Activated gamma-delta T cell treated with Interleukin-2 at 50 U/mL for 16 hours (primary cell): ENCODE results near the gene IGF2R.
"Not testable (repeated sequence)": the region's sequence is repeated elsewhere in the genome, so short reads cannot be mapped to it uniquely, and the experiment has no call there.

Experiments used
- DNase-seq: peaks from one replicate; pipeline ENCODE4 v3.0.0-alpha.2; 2020

Gene IGF2R

DNA sequence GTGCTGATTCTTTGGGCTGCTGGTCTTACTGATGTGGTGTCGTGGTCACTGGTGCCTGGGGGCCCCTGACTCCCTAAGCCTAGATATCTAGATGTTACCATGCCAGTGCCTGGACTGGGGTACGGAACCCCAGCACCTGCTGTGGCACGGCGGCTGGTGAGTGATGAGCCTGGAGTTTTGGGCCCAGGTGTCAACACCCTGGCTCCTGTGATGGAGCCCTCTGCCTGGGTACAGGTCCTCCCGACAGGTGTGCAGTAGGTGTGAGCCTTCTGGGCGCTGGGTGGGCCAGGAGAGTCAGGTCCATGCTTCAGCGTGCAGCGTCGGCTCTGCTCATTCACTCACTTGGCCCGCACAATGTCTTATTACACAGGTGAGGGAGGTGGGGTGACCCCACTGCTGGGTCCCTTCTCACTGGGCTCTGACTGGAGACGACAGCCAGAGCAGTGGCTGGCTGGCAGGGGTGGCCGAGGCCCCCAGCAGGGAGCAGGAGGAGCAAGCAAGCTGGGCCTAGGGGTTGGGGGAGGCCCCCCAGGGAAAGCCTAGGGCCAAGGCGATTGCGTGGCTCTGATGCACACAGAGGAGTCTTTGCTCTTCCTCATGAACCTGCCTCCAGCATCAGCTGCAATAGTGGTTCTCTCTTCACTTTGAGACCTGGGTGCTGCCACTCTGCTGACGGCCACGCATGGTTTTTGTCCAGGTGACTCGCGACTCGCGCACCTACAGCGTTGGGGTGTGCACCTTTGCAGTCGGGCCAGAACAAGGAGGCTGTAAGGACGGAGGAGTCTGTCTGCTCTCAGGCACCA lies 110.2 kb downstream of the IGF2R start:
- DNase-seq = no peak

DNA sequence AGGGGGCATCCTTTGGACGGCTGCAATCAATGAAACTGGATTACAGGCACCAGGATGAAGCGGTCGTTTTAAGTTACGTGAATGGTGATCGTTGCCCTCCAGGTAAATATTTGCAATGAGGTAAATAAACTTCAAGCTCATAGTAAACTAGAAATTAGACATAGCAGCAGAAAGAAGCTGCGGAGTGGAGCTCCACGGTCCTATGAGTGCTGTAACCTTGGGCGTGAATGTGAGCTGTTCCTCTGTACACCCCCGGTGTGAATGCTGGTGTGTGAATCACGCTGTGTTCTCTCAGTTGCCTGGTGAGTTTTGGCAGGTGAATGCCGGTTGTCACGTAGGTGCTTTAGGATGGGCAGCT lies 110.8 kb downstream of the IGF2R start:
- DNase-seq = no peak

DNA sequence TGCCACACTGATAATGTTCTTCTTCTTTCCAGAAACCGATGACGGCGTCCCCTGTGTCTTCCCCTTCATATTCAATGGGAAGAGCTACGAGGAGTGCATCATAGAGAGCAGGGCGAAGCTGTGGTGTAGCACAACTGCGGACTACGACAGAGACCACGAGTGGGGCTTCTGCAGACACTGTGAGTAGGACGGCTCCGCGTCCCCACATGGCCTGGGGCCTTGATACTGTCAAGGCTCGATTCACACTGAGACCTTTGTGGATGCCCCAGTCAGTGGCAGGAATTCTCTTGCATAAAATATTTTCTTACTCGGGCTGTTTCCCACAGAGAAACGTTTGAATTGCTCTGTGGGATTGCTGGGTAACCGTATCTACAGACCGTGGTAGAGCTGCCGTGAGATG lies 111.2 kb downstream of the IGF2R start:
- DNase-seq = no peak

DNA sequence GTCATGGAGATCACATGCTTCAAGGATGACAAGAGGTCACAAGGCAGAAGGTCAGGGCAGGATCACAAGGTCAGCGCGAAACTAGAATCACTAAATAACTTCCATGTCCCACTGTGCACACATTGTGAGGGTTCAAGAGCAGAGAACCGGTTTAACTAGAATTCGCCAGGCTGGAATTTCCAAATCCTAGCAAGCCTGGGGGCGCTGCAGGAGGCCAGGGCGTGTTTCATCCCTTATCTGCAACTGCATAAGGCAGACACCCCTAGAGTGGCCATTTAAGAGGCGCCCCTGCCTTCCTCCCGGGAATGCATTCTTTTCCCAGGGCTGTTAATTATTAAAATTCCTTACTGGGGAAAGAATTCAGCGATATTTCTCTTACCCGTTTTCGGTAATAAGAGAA lies 112.5 kb downstream of the IGF2R start:
- DNase-seq = no peak

DNA sequence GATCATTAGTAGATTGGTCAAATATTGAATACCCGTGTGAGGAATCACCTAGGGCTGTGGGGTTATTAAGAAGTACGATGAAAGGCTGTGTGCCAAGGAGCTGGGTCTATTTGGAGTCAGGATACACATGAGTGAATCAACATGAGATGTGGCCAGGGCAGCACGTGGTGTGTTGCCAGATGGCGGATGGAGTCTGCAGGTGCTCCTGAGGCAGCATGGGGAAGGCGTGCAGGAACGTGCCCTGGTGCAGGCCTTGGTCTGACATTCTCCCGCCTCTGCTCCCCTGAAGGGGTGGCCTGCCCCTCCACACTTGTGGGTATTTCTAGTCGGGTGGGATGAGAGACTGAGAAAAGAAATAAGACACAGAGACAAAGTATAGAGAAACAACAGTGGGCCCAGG lies 113.7 kb downstream of the IGF2R start:
- no peak for DNase-seq

DNA sequence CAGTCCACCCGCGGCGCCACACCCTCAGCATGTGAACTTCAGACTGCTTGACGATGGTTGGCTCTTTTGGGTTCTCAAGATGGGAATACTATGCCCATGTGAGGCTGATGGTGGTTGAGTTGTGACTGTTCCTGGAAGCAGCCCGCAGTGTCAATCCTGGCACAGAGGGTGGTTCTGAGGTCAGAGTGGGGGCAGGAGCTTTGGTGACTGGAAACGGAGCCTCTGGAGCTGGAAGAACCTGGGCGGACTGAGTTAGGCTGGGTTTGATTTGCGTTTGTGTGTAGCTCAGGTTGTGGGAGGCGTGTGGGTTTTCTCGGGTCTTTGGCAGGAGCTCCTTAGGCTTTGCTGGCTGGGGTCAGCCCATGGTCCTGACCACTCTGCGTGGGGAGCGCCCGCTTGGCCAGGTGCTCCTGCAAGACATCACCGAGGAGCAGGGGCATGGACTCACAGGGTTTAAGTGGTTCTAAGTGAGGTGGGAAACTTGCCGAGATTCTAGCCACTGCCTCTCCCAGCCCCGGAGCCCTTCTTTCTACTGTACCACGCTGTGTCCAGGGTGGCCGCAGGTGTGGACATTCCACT lies 115.4 kb downstream of the IGF2R start:
- no peak for DNase-seq

DNA sequence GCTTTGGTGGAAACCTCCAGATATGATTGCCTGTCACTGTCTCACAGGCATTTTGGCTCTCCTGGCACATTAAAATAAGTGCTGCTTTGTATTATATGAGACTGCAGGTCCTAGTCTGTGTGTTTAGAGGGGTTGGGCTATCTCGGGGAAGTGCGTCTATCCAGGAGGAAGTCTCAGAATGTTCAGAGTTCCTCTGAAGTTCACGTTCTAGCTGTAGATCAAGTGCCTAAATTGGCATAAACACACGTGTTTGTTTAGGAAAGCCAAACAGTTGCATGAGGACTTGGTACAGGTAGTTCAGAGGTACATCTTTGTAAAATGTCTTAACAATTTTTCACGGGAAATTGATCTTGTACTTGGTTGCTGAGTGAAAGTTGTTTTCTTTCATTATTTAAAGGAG lies 116.3 kb downstream of the IGF2R start:
- DNase-seq = no peak

DNA sequence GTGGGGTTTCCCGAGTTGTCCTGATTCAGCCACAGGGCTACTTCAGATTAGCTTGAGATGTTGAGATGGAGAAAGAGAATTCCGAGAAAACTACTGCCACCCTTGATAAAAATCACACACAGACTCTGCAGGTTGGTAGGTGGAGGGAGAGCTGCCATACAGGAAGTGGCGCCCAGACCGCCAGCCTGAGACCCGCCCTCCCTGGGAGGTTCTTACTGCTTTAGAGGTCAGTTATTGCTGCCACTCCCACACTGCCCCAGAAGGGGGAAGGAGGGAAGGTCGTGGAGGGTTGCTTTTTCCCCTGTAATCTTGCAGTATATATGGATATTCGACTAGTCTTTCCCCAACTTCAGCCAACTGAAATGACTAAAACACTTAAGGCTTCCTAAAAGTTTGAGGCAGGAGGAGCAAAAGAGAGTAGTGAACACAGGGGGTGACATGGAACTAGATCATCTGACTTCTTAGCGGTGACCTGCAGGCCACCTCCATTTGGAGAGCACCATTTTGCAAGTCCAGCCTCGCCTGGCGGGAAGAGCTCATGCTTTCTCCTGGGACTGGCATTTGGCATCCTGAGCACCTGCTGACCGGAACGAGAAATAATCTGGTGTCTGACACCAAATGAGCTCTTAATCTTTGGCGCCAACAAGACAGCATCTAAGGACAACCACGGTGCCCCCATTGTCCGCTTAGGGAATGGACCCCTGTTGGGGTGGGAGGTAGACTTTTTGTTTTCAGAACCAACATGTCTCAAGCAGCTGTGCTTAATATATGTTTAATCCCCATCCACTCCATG lies 117.0 kb downstream of the IGF2R start:
- no peak for DNase-seq

DNA sequence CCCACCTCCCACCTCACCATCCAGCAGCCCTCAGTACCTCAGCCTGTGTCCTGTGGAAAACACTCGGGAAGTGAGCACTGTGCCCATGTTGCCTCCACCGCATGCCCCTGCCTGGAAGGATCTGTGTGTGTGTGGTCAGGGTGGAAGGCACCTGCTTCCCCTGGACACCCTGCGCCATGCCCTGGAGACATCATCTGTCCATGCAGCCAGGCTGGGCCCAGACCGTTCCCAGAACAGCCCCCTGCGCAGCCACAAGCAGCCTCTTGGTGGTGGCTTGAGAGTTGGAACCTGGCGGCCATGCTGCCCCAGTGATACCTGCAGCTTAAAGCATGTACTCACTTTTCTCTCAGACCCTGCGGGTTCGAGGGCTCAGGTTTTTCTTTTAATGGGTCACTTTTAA lies 117.9 kb downstream of the IGF2R start:
- DNase-seq = no peak

DNA sequence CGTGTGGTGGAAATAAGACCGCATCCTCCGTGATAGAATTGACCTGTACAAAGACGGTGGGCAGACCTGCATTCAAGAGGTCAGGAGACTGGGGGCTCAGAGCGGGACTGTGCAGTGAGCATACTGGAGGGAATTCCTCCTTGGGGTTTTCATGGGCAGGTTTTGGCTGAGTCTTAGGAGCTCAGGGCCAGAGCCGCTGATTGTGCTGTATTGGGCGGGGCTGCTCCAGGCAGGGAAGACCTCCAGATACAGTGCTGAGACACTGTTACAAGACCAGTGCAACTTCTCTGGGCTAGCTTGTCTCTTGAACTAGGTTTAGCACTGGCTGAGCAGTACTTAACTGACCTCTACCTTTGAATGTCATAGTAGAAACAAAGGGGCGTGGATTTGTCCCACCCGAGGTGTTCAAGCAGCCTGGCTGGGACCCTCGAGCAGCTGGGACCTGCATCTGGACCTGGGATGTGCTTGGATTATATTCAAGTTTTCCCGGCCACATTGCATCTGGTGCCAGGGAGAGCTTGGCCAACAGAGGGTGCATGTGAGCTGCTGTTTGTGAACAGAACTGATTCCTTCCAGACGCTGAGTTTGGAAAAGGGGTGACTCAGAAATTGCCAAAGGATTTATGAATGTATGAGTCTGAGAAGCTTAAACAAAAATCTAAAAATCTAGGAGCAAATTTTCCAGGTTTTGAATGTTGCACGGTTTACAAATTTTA lies 119.3 kb downstream of the IGF2R start:
- no peak for DNase-seq

DNA sequence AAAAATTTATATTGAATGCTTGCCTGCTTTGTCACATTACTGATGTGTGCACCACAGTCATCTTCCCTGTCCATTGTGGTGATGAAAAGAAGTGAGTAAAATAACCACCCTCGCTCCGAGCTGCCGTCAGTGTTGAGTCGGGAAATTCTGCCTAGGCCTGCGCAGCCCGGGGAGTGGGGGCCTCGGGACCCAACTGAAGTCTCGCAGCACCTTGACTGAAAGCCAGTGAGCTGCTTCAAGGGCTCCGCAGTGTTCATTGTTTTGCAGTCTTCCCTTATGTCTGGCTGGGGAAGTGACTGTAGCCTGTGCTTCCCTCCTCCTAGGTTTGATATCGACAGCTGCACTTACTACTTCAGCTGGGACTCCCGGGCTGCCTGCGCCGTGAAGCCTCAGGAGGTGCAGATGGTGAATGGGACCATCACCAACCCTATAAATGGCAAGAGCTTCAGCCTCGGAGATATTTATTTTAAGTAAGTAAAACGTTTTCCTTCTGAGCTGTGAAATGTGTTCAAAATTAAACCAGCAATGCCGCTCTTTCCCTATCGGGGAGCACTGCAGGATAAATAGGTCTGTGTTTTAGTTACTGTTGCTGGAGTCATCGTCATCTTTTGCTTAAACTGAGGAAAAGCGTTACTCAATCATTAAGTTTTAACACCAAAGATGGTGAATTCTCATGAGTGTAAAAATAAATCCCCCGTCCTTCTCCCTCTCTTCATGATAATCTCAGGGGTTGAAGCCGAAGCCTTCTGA lies 120.1 kb downstream of the IGF2R start:
- DNase-seq = no peak

DNA sequence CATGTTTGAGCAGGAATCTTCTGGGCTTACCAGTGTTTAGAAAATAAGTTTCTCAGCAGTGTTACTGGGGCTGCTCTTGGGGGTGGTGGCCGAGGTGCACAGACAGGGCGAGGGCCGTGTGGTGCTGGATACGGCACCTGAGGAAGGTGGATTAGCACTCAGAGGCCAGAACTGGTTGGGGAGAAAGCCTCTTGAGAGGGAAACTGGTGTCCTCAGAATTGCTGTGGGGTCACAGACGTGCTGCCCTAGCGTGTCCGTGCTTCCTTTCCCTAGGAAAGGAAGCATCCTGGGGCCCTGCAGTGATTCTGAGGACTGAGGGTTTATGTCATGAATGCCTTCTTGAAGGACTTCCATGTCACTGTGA lies 120.6 kb downstream of the IGF2R start:
- no peak for DNase-seq

DNA sequence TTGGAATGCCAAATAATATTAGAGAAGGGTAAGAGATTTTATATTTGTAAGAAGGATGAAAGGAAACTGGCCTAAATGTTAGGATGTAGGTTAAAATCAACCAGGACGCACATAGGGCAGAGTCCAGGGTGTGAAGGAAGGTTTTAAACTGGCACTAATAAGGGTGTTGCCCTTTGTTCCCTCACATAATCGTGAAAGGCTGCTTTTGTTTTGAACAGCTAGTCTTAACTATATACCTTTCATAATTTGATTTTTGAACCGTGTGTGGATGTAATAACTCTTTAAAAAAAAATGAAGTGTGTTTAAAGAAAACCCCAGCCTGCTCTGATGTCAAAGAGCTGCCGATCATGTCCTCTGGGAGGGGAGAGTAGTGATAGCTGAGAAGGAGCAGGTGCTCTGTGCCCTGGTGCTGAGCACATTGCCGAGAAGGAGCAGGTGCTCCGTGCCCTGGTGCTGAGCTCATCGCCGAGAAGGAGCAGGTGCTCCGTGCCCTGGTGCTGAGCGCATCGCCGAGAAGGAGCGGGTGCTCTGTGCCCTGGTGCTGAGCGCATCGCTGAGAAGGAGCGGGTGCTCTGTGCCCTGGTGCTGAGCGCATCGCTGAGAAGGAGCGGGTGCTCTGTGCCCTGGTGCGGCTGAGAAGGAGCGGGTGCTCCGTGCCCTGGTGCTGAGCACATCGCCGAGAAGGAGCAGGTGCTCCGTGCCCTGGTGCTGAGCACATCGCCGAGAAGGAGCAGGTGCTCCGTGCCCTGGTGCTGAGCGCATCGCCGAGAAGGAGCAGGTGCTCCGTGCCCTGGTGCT lies 121.8 kb downstream of the IGF2R start:
- not testable (repeated sequence) for DNase-seq

DNA sequence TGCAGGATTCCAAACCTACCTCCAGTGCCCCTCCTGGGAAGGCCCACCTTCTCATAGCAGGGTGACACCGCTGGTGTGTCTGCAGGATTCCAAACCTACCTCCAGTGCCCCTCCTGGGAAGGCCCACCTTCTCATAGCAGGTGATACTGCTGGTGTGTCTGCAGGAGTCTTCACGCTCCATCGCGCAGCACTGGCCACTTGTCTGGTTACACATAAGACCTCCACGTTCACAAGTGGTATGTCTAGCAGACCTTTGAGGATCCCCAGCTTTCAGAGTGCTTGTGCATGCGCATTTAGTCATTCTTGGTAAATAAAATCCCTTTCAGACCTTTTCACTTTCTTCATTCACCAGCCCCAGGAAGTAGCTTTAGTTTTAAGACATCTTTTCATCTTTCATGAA lies 123.3 kb downstream of the IGF2R start:
- not testable (repeated sequence) for DNase-seq

DNA sequence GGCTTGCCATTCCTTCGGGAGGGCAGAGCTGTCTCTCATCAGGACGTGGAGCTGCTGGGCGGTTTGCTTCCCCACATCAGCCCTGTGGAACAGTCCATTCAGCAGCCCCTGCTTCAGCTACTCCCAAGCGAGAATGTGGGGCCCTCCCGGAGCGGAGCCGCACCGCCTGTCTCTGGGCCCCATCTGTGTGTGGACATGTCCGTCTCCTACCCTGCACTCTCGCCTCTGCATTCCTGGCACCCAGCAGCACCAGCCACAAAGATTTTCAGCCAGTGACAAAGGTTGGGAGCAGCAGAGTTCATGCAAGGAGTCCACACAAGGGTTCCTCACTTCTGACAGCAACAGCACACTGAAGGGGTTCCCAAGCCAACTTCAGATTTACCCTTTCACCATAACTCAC lies 123.7 kb downstream of the IGF2R start:
- DNase-seq = no peak

DNA sequence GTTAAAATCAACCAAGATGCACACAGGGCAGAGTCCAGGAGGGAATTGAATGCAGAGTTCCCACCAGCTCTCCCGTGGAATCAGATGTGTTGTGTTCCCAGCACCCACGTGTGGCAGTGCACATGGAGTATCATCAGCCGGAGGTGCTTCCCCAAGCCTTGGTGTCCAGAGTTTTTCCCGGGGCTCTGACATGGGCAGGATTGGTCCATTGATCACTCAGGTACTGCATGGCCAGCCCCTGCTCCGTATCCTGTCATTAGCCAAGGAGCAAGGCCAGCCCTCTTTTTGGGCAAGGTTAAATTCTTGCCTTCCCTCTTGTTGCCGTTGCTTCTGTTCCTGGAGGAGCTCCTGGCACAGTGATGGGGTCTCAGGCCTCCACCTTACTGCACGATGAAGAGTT lies 124.2 kb downstream of the IGF2R start:
- DNase-seq = no peak

DNA sequence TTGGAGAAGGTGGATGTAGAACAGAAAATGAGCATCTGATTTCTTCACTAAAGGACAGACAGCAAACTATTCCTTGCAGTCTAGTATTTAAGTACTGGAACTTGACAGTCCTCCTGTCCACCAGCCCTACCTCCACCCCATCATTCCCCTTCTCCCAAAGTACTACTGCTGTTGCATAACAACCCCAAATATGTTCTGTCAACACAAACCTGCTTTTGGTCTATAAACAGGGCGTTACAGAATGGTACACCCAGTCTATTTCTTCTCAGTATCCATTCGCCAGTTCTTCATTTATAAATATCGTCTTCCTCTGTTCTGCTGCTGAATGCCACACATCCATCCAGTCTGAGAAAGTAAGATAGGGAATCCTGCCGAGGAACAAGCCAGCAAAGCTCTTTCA lies 125.1 kb downstream of the IGF2R start:
- no peak for DNase-seq

DNA sequence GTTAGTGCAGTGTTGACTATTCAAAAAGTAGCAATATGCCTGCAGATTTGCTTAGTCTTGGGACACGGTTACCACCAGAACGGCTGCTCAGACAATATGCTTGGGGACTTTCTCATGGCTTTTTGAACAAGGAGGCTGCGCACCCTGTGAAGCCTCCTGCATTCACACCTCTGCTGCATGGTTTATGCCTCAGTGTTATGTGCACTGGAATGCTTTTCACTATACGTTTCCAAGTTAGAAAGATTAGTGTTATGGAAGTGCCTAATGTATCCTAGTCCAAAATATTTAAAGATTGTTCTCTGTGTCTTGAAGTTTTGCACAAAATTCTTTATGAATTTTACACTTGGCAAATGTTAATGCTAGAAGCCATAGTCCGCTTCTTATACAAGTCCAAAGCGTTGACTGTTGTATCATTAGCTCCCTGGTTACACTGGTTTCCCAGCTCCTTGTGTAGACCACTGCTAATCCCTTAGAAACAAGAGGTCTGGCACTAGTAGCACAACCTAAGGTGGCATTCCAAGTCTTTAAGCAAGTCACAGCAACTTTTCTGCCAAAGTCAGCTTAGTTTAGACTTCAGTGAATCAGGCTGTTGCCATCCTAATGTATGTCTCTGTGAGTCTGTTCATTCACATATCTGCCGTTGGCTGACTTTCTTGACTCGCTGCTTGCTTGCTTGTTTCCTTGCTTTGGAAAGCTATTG lies 126.4 kb downstream of the IGF2R start:
- DNase-seq = no peak

DNA sequence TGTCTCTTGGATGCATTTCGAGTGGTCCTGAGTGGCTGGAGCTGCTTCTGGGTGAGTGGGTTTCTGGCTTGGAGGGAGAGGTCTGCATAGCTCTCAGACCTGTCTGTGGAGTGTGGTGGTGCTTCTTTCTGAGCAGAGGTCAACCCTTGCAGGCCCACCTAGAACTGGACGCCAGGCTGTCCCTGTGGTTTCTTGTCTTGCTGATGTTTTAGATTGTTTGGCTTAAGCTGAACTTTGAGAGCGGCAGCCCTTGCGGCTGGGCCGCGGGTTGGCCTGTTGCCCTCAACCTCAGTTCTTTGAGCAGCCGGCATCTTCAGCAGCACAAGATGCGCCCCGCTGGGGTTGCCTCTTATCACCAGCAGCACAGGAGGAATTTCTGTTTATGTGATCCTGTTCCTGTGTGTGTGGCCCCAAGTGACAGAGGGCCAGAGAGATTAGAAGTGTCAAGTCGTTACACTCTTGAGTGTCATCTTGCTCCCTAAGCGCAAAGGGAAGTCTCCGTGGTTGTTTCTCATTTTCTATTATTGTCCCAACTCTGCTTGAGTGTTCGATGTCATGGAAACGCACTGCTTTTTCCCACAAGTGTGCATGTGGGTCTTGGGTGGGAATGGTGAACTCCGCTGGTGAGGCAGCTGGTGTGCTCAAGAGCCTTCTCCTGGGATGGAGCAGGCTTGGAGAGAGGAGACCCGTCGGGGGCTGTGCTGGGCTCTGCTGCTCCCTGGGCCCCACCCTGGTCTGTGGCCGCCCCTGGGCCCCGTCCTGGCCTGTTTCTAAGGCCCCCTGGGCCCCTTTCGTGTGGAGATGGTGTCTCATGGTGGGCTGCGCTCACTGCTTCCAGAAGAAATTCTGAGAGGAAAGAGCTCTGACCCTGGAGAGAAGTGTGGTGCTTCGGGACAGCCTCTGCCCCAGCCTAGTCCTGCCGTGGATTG lies 132.7 kb downstream of the IGF2R start:
- no peak for DNase-seq

DNA sequence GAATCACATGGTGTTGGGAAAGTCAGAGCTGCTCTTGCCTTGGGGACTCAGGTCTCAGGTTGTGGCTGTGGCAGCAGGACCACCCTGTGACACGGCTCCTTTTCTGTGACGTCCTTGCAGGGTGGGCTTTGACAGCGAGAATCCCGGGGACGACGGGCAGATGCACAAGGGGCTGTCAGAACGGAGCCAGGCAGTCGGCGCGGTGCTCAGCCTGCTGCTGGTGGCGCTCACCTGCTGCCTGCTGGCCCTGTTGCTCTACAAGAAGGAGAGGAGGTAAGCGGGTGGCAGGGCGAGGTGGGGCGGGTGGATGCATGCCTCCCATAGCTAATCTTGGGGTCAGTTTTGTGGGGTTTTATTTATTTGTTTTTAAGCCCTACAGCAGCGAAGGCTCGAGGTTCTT lies 133.5 kb downstream of the IGF2R start:
- no peak for DNase-seq
